Sigmoid colon (tissue), 4 donors: ENCODE measurements around the gene EP300.

ENCODE experiments used
- EP300 ChIP-seq, 4 donors: sonication (generic); formaldehyde crosslinking; IDR thresholded peaks; one replicate each; pipeline ENCODE4 v1.6.1; 2017; ENCODE audit warnings: antibody characterized with exemption in 4 of 4
- POLR2A ChIP-seq, 2 donors: fragments of 450-650 bp; IDR thresholded peaks; one replicate each; pipeline ENCODE4 v1.6.1; 2016; ENCODE audit warnings: antibody characterized with exemption in 2 of 2, mild to moderate bottlenecking in 2 of 2, moderate library complexity in 2 of 2
- POLR2AphosphoS5 ChIP-seq, 4 donors: sonication (generic); formaldehyde crosslinking; IDR thresholded peaks; one replicate each; pipeline ENCODE4 v1.6.1; 2017; ENCODE audit warnings: antibody characterized with exemption in 4 of 4
- TF ChIP-seq, protein P1 (sequence below), 4 experiments: fragments of 450-650 bp in 3 of 4; fragments of 200-600 bp in 1 of 4; IDR thresholded peaks; one replicate each; pipeline ENCODE4 v1.5.1; 2016 to 2019; ENCODE audit warnings: antibody characterized with exemption in 4 of 4, mild to moderate bottlenecking in 3 of 4, moderate library complexity in 2 of 4

DNA sequence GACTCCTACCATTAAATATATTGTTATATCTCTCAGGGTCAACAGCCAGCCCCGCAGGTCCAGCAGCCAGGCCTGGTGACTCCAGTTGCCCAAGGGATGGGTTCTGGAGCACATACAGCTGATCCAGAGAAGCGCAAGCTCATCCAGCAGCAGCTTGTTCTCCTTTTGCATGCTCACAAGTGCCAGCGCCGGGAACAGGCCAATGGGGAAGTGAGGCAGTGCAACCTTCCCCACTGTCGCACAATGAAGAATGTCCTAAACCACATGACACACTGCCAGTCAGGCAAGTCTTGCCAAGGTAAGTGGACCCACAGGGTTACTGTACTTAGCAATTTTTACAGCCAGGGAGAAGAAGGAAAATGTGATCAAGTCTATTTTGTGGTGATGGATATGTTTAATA is 35.1 kb downstream of the EP300 start:
- TF ChIP-seq, protein P1, sequence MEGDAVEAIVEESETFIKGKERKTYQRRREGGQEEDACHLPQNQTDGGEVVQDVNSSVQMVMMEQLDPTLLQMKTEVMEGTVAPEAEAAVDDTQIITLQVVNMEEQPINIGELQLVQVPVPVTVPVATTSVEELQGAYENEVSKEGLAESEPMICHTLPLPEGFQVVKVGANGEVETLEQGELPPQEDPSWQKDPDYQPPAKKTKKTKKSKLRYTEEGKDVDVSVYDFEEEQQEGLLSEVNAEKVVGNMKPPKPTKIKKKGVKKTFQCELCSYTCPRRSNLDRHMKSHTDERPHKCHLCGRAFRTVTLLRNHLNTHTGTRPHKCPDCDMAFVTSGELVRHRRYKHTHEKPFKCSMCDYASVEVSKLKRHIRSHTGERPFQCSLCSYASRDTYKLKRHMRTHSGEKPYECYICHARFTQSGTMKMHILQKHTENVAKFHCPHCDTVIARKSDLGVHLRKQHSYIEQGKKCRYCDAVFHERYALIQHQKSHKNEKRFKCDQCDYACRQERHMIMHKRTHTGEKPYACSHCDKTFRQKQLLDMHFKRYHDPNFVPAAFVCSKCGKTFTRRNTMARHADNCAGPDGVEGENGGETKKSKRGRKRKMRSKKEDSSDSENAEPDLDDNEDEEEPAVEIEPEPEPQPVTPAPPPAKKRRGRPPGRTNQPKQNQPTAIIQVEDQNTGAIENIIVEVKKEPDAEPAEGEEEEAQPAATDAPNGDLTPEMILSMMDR (IDR thresholded peaks at IDR 0.05), result no peak
- TF ChIP-seq POLR2A (IDR thresholded peaks at IDR 0.05) (no peak), POLR2AphosphoS5 (IDR thresholded peaks at IDR 0.05) (no peak), EP300 (IDR thresholded peaks at IDR 0.05) (no peak)
